Neural progenitor cell (in vitro differentiated cells): ENCODE measurements around the gene ATP10A.

ENCODE experiments used
- EZH2 ChIP-seq: fragments of 200-600 bp; sonication (generic); IDR thresholded peaks from 2 replicates; pipeline ENCODE4 v1.6.1; 2017; ENCODE audit warnings: antibody characterized with exemption, mild to moderate bottlenecking, moderate library complexity
- TF ChIP-seq, protein P1 (sequence below): fragments of 200-600 bp; sonication (generic); IDR thresholded peaks from 2 replicates; pipeline ENCODE4 v1.5.1; 2017; ENCODE audit warnings: antibody characterized with exemption, mild to moderate bottlenecking

DNA sequence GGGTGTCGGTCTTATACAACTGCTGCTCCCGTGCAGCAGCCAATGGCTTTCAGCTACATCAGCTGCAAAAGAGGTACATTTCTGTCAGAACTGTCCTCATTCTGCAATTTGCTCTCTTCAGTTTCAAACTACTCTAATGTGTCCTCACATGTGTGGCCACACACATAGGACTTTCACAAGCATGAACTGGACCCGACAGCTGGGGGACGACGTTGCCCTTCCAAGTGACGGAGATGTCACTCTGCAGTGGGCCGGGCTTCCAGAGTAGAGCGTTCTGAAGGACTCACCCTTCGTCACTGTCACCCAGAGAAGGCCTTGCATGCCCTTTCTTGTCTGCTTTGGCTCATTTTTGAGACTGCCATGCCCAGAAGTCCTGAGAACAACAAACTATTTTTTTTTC, 189.8 kb downstream of the ATP10A start:
- TF ChIP-seq, protein P1, sequence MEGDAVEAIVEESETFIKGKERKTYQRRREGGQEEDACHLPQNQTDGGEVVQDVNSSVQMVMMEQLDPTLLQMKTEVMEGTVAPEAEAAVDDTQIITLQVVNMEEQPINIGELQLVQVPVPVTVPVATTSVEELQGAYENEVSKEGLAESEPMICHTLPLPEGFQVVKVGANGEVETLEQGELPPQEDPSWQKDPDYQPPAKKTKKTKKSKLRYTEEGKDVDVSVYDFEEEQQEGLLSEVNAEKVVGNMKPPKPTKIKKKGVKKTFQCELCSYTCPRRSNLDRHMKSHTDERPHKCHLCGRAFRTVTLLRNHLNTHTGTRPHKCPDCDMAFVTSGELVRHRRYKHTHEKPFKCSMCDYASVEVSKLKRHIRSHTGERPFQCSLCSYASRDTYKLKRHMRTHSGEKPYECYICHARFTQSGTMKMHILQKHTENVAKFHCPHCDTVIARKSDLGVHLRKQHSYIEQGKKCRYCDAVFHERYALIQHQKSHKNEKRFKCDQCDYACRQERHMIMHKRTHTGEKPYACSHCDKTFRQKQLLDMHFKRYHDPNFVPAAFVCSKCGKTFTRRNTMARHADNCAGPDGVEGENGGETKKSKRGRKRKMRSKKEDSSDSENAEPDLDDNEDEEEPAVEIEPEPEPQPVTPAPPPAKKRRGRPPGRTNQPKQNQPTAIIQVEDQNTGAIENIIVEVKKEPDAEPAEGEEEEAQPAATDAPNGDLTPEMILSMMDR: no peak
- no peak for TF ChIP-seq EZH2
